ENCODE data around the gene NMT1.
"Not testable (repeated sequence)": the region's sequence is repeated elsewhere in the genome, so short reads cannot be mapped to it uniquely, and the experiment has no call there.

Gene NMT1

GRCh38 chr17:45123076-45123770 lies 62.1 kb downstream of the NMT1 start:
- no peak for DNase-seq

- peak; percentile 55 to 75 for DNase-seq
Observed at GRCh38 chr17:45123930-45124796, 63.0 kb downstream of the NMT1 start.

GRCh38 chr17:45124797-45125122 lies 63.6 kb downstream of the NMT1 start:
- DNase-seq = not testable (repeated sequence)

- DNase-seq = no peak
Observed at GRCh38 chr17:45125509-45125908, 64.4 kb downstream of the NMT1 start.

GRCh38 chr17:45127207-45127547 lies 66.1 kb downstream of the NMT1 start:
- no peak for DNase-seq

- no peak for DNase-seq
Observed at GRCh38 chr17:45127548-45128300, 66.6 kb downstream of the NMT1 start.

- DNase-seq = no peak
Observed at GRCh38 chr17:45128331-45128730, 67.2 kb downstream of the NMT1 start.

- DNase-seq = no peak
Observed at GRCh38 chr17:45128989-45129388, 67.9 kb downstream of the NMT1 start.

- no peak for DNase-seq
Observed at GRCh38 chr17:45129426-45129939, 68.4 kb downstream of the NMT1 start.

GRCh38 chr17:45129940-45130680 lies 69.0 kb downstream of the NMT1 start:
- DNase-seq = no peak

GRCh38 chr17:45130681-45131615 lies 69.8 kb downstream of the NMT1 start:
- no peak for DNase-seq

- peak in 1 of 2 experiments; percentile 5 for DNase-seq
Observed at GRCh38 chr17:45131616-45132319, 70.7 kb downstream of the NMT1 start.

GRCh38 chr17:45132320-45132571 lies 71.1 kb downstream of the NMT1 start, which contains the start of gene PLCD3:
PLCD3 (minus strand) TSS chr17:45132515; CDS start chr17:45132410, 105 bp downstream.
- no peak for DNase-seq

- DNase-seq = peak; percentile 68 to 77
Observed at GRCh38 chr17:45132572-45133463, 71.7 kb downstream of the NMT1 start.

- DNase-seq = peak; percentile 97 to 98
Observed at GRCh38 chr17:45135192-45135977, 74.3 kb downstream of the NMT1 start, which contains the start of gene ACBD4. ACBD4 (plus strand) TSS chr17:45135687; CDS start chr17:45136145, 458 bp downstream.

GRCh38 chr17:45135978-45136791 lies 75.1 kb downstream of the NMT1 start:
- no peak for DNase-seq

GRCh38 chr17:45136846-45137560 lies 75.9 kb downstream of the NMT1 start:
- DNase-seq = no peak

Measured in Kasumi-1 (cell line).